Lung (tissue), 13 donors: ENCODE results near the gene TMEM116. TPM values are rescaled to one million over a fixed set of nuclear protein-coding genes. Genes with fewer than 3 reads are reported as not detected.

ENCODE experiments used
- ATAC-seq: fragments of 200-7000 bp; cut with Tn5 transposase; one replicate; pipeline ENCODE4 v1.9.1; 2020; ENCODE audit warnings: moderate number of reproducible peaks; ENCODE audit not compliant: insufficient read depth, low FRiP score
- DNase-seq, 3 donors: peaks; one replicate each; pipeline ENCODE4 v3.0.0-alpha.2; 2013 to 2017
- H3K27ac ChIP-seq, 2 donors: one replicate each; pipeline ENCODE4 v1.5.1; 2013; ENCODE audit warnings: mild to moderate bottlenecking in 2 of 2, moderate library complexity in 2 of 2, control low read depth in 1 of 2, inconsistent platforms in 1 of 2, low read depth in 1 of 2, low read length in 1 of 2
- H3K27me3 ChIP-seq, 3 donors: one replicate each; pipeline ENCODE4 v1.5.1; 2013; ENCODE audit warnings: low read length in 2 of 3; ENCODE audit not compliant: control insufficient read depth in 3 of 3, insufficient read depth in 3 of 3
- H3K36me3 ChIP-seq, 4 donors: one replicate each; pipeline ENCODE4 v1.5.1; 2013; ENCODE audit warnings: low read length in 4 of 4, mild to moderate bottlenecking in 1 of 4, moderate library complexity in 1 of 4; ENCODE audit not compliant: control insufficient read depth in 4 of 4, insufficient read depth in 4 of 4
- H3K4me1 ChIP-seq, 5 donors: one replicate each; pipeline ENCODE4 v1.5.1; 2013; ENCODE audit warnings: low read length in 5 of 5, mild to moderate bottlenecking in 2 of 5, moderate library complexity in 1 of 5; ENCODE audit not compliant: control insufficient read depth in 5 of 5, insufficient read depth in 5 of 5
- H3K4me3 ChIP-seq: one replicate; pipeline ENCODE4 v1.5.1; 2013; ENCODE audit warnings: mild to moderate bottlenecking, control low read depth, moderate library complexity
- H3K9ac ChIP-seq, 2 donors: one replicate each; pipeline ENCODE4 v1.5.1; 2013; ENCODE audit warnings: low read length in 2 of 2, control low read depth in 1 of 2; ENCODE audit not compliant: insufficient read depth in 1 of 2
- H3K9me3 ChIP-seq, 4 donors: one replicate each; pipeline ENCODE4 v1.5.1; 2013; ENCODE audit warnings: low read length in 3 of 4, mild to moderate bottlenecking in 1 of 4, moderate library complexity in 1 of 4; ENCODE audit not compliant: control insufficient read depth in 4 of 4, insufficient read depth in 3 of 4
- CTCF ChIP-seq: IDR thresholded peaks from 2 replicates; pipeline ENCODE4 v1.5.1; 2012; ENCODE audit warnings: mild to moderate bottlenecking; ENCODE audit errors: control extremely low read depth, extremely low read depth
- WGBS, 2 donors: extraction: QIAGEN DNeasy Blood & Tissue Kit; methylation state at CpG; one replicate each; pipeline ENCODE4 v1.1.7; 2013; 5-methylcytosine and 5-hydroxymethylcytosine counted together
- polyA plus RNA-seq, 2 donors: library from polyadenylated mRNA; stranded (reverse); fragments of 200-250 nt; gene quantifications; one replicate each; pipeline ENCODE4 v1.2.1, GENCODE V29; 2013
- small RNA-seq: library from RNA; depleted of rRNA; stranded (forward); fragments of <200 nt; gene quantifications from one replicate; pipeline ENCODE3, GENCODE V24; 2014; ENCODE audit warnings: low replicate concordance
- total RNA-seq, 2 donors: library from RNA; depleted of rRNA in 1 of 2; stranded (reverse); fragments of >200 nt in 1 of 2; gene quantifications; one replicate each; pipeline ENCODE4 v1.2.1, GENCODE V29; 2014 to 2021
- donor health status: control.
- donor health status: control.
- donor health status: Bipolar disorder and iron deficiency.
- donor health status: healthy.
- donor health status: DM: yes; HTN: yes; CAD: no.

The TMEM116 gene
- total and polyA plus RNA-seq, 4 donors: 10.5 to 40.1 (median 14.6) TPM

DNA sequence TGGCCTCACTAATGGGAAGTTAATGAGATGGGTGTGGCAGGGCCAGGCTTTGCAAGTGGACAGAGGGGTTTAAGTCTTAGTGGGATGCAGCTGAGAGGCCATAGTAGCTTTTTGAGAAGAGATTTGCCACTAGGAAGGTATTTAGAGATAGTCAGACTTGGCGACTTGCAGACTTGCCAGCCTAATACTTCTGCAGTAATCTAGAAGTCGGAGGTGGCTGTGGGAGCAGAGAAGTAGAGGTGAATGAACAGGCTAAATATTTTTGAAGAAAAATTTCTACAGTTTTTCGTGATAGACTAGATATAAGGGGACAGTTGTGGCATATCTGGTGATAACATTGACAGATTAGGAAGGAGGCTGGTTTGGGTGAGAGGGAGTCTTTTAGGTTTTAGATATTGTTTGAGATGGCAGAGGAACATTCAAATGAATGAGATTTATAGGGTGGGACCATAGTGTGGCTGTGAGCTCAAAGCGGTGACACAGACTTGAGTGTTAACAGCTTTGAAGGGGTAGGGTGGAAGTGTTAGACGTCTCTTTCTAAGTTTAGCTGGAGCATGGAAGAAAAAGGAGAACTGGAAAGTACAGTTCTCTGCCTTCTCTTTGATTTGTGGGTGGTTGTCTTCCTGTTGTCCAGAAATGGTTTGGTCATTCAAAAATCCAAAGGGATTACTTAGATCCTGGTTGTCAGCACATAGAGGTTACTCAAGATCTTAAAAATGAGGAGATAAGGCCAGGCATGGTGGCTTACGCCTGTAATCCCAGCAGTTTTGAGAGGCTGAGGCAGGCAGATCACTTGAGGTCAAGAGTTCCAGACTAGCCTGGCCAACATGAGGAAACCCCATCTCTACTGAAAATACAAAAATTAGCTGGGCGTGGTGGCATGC, 126.1 kb downstream of the TMEM116 start:
- no peaks in the 10 kb centered on the region for H3K9me3 ChIP-seq
- H3K4me1 ChIP-seq: peaks cover 0 to 3% (median 0%) of the 10 kb centered on the region in 5 donors
- no peak overlapping the region for H3K9ac ChIP-seq
- H3K4me3 ChIP-seq: no peak overlapping the region
- ATAC-seq (no peak), DNase-seq (no peak)
- no peak overlapping the region for H3K27ac ChIP-seq
- 86 to 94% methylated on average over 7 of the region's 7 CpGs for WGBS, 2 donors
- H3K27me3 ChIP-seq: no peaks in the 10 kb centered on the region
- no peak for TF ChIP-seq CTCF
- peaks cover 22 to 52% (median 39%) of the 10 kb centered on the region in 4 donors for H3K36me3 ChIP-seq

GRCh38 chr12:111881716-111882115, 131.2 kb downstream of the TMEM116 start:
- ATAC-seq (no peak), DNase-seq (no peak)
- no peak overlapping the region for H3K27ac ChIP-seq
- peaks cover 22 to 42% (median 31%) of the 10 kb centered on the region in 4 donors for H3K36me3 ChIP-seq
- H3K4me1 ChIP-seq: no peaks in the 10 kb centered on the region
- no peaks in the 10 kb centered on the region for H3K27me3 ChIP-seq
- H3K4me3 ChIP-seq: no peak overlapping the region
- no peak overlapping the region for H3K9ac ChIP-seq
- no peak for TF ChIP-seq CTCF
- 96 to 100% methylated on average over 1 of the region's 1 CpG for WGBS, 2 donors
- no peaks in the 10 kb centered on the region for H3K9me3 ChIP-seq

Small RNA genes within 50 kb of the gene (small RNA-seq; reads per million reads assigned to genes)
- gene AC004024.1 (not detected), gene MIR3657 (not detected)

Other genes starting within 250 kb of the TMEM116 start
- gene ALDH2, start 246.2 kb downstream of the TMEM116 start, total RNA-seq: 100 to 1,000 TPM in 1 of 2 donors, 10 to 100 TPM in 1; 48.5 to 324 TPM
- gene ALDH2, start 246.2 kb downstream of the TMEM116 start, polyA plus RNA-seq: 100 to 1,000 TPM; 157 to 158 TPM
- gene MAPKAPK5, start 170.9 kb downstream of the TMEM116 start, total RNA-seq: 10 to 100 TPM; 46.0 to 46.3 TPM
- gene MAPKAPK5, start 170.9 kb downstream of the TMEM116 start, polyA plus RNA-seq: 10 to 100 TPM; 15.4 to 28.4 TPM
- 100 to 1,000 TPM in 1 of 2 donors, 10 to 100 TPM in 1; 60.9 to 115 TPM for gene ERP29, start 261 bp upstream of the TMEM116 start, total RNA-seq
- 100 to 1,000 TPM; 115 to 150 TPM for gene ERP29, start 261 bp upstream of the TMEM116 start, polyA plus RNA-seq
- gene NAA25, start 95.6 kb upstream of the TMEM116 start, total RNA-seq: 10 to 100 TPM; 32.2 to 38.5 TPM
- 1 to 10 TPM; 6.2 to 6.7 TPM for gene NAA25, start 95.6 kb upstream of the TMEM116 start, polyA plus RNA-seq
- gene TRAFD1, start 112.4 kb upstream of the TMEM116 start, total RNA-seq: 10 to 100 TPM; 37.1 to 43.1 TPM
- 10 to 100 TPM; 16.9 to 38.5 TPM for gene TRAFD1, start 112.4 kb upstream of the TMEM116 start, polyA plus RNA-seq